Mammary epithelial cell (primary cell): ENCODE results near the gene RFXAP.

Experiments used
- EZH2 ChIP-seq: IDR thresholded peaks from 2 replicates; pipeline ENCODE4 v1.6.1; 2012; ENCODE audit warnings: low read length, inconsistent platforms, borderline replicate concordance
- TF ChIP-seq, protein P1 (sequence below), 2 donors: IDR thresholded peaks in 1 of 2; conservative IDR thresholded peaks in 1 of 2; 2 replicates each; pipeline ENCODE4 v1.5.1; 2011 to 2012; ENCODE audit warnings: inconsistent platforms in 2 of 2, low read length in 2 of 2, mild to moderate bottlenecking in 2 of 2, control low read depth in 1 of 2, low read depth in 1 of 2; ENCODE audit not compliant: insufficient read depth in 1 of 2; ENCODE audit errors: extremely low read depth in 1 of 2

DNA sequence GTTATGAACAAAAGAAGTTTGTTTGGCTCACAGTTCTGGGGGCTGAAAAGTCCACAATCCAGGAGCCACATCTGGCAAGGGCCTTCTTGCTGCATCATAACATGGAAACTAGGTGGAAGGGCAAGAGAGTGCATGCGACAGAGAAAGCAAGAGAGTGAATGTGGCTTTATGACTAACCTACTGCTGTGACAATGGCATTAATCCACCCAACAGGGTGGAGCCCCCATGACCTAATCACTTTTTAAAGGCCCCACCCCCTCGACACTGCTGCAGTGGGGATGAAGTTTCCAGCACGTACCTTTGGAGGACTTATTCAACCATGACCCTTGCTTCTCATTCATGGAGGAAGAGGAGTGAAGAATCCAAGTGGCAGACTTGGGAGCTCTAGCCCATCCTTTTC lies 30.0 kb upstream of the RFXAP start:
- TF ChIP-seq, protein P1, sequence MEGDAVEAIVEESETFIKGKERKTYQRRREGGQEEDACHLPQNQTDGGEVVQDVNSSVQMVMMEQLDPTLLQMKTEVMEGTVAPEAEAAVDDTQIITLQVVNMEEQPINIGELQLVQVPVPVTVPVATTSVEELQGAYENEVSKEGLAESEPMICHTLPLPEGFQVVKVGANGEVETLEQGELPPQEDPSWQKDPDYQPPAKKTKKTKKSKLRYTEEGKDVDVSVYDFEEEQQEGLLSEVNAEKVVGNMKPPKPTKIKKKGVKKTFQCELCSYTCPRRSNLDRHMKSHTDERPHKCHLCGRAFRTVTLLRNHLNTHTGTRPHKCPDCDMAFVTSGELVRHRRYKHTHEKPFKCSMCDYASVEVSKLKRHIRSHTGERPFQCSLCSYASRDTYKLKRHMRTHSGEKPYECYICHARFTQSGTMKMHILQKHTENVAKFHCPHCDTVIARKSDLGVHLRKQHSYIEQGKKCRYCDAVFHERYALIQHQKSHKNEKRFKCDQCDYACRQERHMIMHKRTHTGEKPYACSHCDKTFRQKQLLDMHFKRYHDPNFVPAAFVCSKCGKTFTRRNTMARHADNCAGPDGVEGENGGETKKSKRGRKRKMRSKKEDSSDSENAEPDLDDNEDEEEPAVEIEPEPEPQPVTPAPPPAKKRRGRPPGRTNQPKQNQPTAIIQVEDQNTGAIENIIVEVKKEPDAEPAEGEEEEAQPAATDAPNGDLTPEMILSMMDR (conservative IDR thresholded peaks at IDR 0.05 in 1 of 2, IDR thresholded peaks at IDR 0.05 in 1 of 2; ENCODE audit: extremely low read depth in 1 of 2, insufficient read depth in 1 of 2, low read depth in 1 of 2, low read length in 2 of 2), result no peak
- no peak for TF ChIP-seq EZH2
